RWPE2 (cell line): ENCODE results near the gene CNTN1.

Experiments used
- ATAC-seq: fragments of 200-7000 bp; cut with Tn5 transposase; 3 replicates; pipeline ENCODE4 v1.9.1; 2021; ENCODE audit warnings: low read depth
- DNase-seq: peaks from one replicate; pipeline ENCODE4 v3.0.0-alpha.2; 2020; ENCODE audit warnings: low spot score
- H3K27ac ChIP-seq: fragments of 450-650 bp; 2 replicates; pipeline ENCODE4 v1.5.1; 2017; ENCODE audit warnings: mild to moderate bottlenecking; ENCODE audit not compliant: poor library complexity, severe bottlenecking
- H3K27me3 ChIP-seq: fragments of 250-450 bp; sonication (Bioruptor Pico); 2 replicates; pipeline ENCODE4 v1.5.1; 2021; ENCODE audit warnings: mild to moderate bottlenecking, moderate library complexity; ENCODE audit not compliant: insufficient read depth, poor library complexity, severe bottlenecking
- H3K36me3 ChIP-seq: fragments of 250-450 bp; sonication (Bioruptor Pico); 2 replicates; pipeline ENCODE4 v1.5.1; 2020; ENCODE audit warnings: low read depth, mild to moderate bottlenecking, moderate library complexity
- H3K4me1 ChIP-seq: fragments of 250-450 bp; sonication (Bioruptor Pico); 2 replicates; pipeline ENCODE4 v1.5.1; 2021; ENCODE audit warnings: mild to moderate bottlenecking, moderate library complexity; ENCODE audit not compliant: insufficient read depth, poor library complexity, severe bottlenecking
- H3K4me3 ChIP-seq: fragments of 250-450 bp; sonication (Bioruptor Pico); 2 replicates; pipeline ENCODE4 v1.5.1; 2021; ENCODE audit warnings: mild to moderate bottlenecking, moderate library complexity; ENCODE audit not compliant: severe bottlenecking
- H3K9me3 ChIP-seq: fragments of 250-450 bp; sonication (Bioruptor Pico); 2 replicates; pipeline ENCODE4 v1.5.1; 2021; ENCODE audit warnings: mild to moderate bottlenecking, moderate library complexity; ENCODE audit not compliant: severe bottlenecking
- CTCF ChIP-seq: fragments of 450-650 bp; IDR thresholded peaks from one replicate; pipeline ENCODE4 v1.5.1; 2017; ENCODE audit warnings: mild to moderate bottlenecking, moderate library complexity; ENCODE audit not compliant: poor library complexity, severe bottlenecking

Gene CNTN1

GRCh38 chr12:41019461-41019860, 327.2 kb downstream of the CNTN1 start:
- no peak for TF ChIP-seq CTCF
- Histone ChIP-seq H3K36me3 (no peaks in the 10 kb centered on the region), H3K27ac (no peak overlapping the region), H3K9me3 (no peaks in the 10 kb centered on the region), H3K4me1 (no peaks in the 10 kb centered on the region), H3K4me3 (no peak overlapping the region), H3K27me3 (no peaks in the 10 kb centered on the region)
- DNase-seq (no peak), ATAC-seq (no peak)

GRCh38 chr12:41023836-41024235, 331.6 kb downstream of the CNTN1 start:
- no peaks in the 10 kb centered on the region for H3K36me3 ChIP-seq
- no peak for DNase-seq
- H3K9me3 ChIP-seq, result no peaks in the 10 kb centered on the region
- no peak overlapping the region for H3K27ac ChIP-seq
- no peak for TF ChIP-seq CTCF
- no peak for ATAC-seq
- no peaks in the 10 kb centered on the region for H3K4me1 ChIP-seq
- no peaks in the 10 kb centered on the region for H3K27me3 ChIP-seq
- H3K4me3 ChIP-seq, result no peak overlapping the region

GRCh38 chr12:41026151-41026550, 333.9 kb downstream of the CNTN1 start:
- Histone ChIP-seq H3K4me3 (no peak overlapping the region), H3K27me3 (no peaks in the 10 kb centered on the region), H3K4me1 (no peaks in the 10 kb centered on the region), H3K36me3 (no peaks in the 10 kb centered on the region), H3K9me3 (no peaks in the 10 kb centered on the region), H3K27ac (no peak overlapping the region)
- no peak for DNase-seq
- no peak for TF ChIP-seq CTCF
- no peak for ATAC-seq

GRCh38 chr12:41032386-41032785, 340.1 kb downstream of the CNTN1 start:
- H3K27ac ChIP-seq, result no peak overlapping the region
- ATAC-seq, result no peak
- no peak overlapping the region for H3K4me3 ChIP-seq
- no peaks in the 10 kb centered on the region for H3K9me3 ChIP-seq
- H3K36me3 ChIP-seq, result no peaks in the 10 kb centered on the region
- no peaks in the 10 kb centered on the region for H3K27me3 ChIP-seq
- DNase-seq, result no peak
- no peak for TF ChIP-seq CTCF
- no peaks in the 10 kb centered on the region for H3K4me1 ChIP-seq

- no peak overlapping the region for H3K27ac ChIP-seq
- TF ChIP-seq CTCF, result no peak
- no peaks in the 10 kb centered on the region for H3K9me3 ChIP-seq
- no peaks in the 10 kb centered on the region for H3K27me3 ChIP-seq
- no peak for DNase-seq
- ATAC-seq, result no peak; the same call in 2 of the 3 replicates
- no peak overlapping the region for H3K4me3 ChIP-seq
- no peaks in the 10 kb centered on the region for H3K36me3 ChIP-seq
- H3K4me1 ChIP-seq, result no peaks in the 10 kb centered on the region
Measured at GRCh38 chr12:41034686-41035085, 342.4 kb downstream of the CNTN1 start.
